HepG2 (cell line): Measurements from ENCODE around the gene AADACL4. TPM values are rescaled to one million over a fixed set of nuclear protein-coding genes. Genes with fewer than 3 reads are reported as not detected.

ENCODE experiments used
- ATAC-seq: fragments of 200-7000 bp; cut with Tn5 transposase; 3 replicates; pipeline ENCODE4 v1.9.1; 2020; ENCODE audit warnings: mild to moderate bottlenecking, moderate library complexity
- BruUV-seq: library from RNA; stranded (reverse); fragments of 400-500 nt; replicated peaks from 2 replicates; lab custom pipeline; 2021; lab: Mats Ljungman, UMichigan
- CTCF ChIA-PET: fragments of 300-600 bp; formaldehyde crosslinking; extraction: SDS; loops from one replicate; lab custom pipeline; 2021; ENCODE audit warnings: low total read pairs, inconsistent platforms, low intra/inter-chr PET ratio; lab: Yijun Ruan, JAX
- POLR2A ChIA-PET: fragments of 350-600 bp; sonication (Branson Sonifier 250); formaldehyde crosslinking; loops from one replicate; lab custom pipeline; 2020; ENCODE audit warnings: antibody characterized with exemption, inconsistent platforms; lab: Yijun Ruan, JAX
- DNase-seq: peaks from one replicate; pipeline ENCODE4 v3.0.0-alpha.2; 2015; ENCODE audit warnings: low spot score
- FAIRE-seq: peaks from 3 replicates; lab custom pipeline; 2011; peaks lifted over from hg19 to GRCh38; lab: Jason Lieb, UNC
- H2AFZ ChIP-seq: one replicate; pipeline ENCODE4 v1.6.1; 2011; ENCODE audit warnings: low read length, inconsistent platforms
- H3K27ac ChIP-seq: fragments of 300-600 bp; 3 replicates; pipeline ENCODE4 v1.8.0; 2011; ENCODE audit warnings: mixed run types, mild to moderate bottlenecking, mixed read lengths, low read length, inconsistent platforms; ENCODE audit not compliant: insufficient read depth; ENCODE audit errors: extremely low read length
- H3K27me3 ChIP-seq, 2 experiments: fragments of 200-600 bp in 1 of 2; 2 replicates in 1 of 2; 3 replicates in 1 of 2; pipeline versions ENCODE4 v1.6.0 to v1.8.0; 2011; ENCODE audit warnings: low read length in 2 of 2, mild to moderate bottlenecking in 2 of 2, moderate library complexity in 2 of 2, inconsistent platforms in 1 of 2; ENCODE audit not compliant: insufficient read depth in 2 of 2, control insufficient read depth in 1 of 2
- H3K36me3 ChIP-seq, 2 experiments: fragments of 200-600 bp in 1 of 2; replicated peaks in 1 of 2; 2 replicates in 1 of 2; 3 replicates in 1 of 2; pipeline versions ENCODE4 v1.5.1 to v1.8.0; 2011; ENCODE audit warnings: low read length in 2 of 2, inconsistent platforms in 1 of 2; ENCODE audit not compliant: insufficient read depth in 2 of 2, control insufficient read depth in 1 of 2
- H3K4me1 ChIP-seq: 2 replicates; pipeline ENCODE4 v1.5.1; 2012; ENCODE audit warnings: low read length, inconsistent platforms; ENCODE audit not compliant: insufficient read depth
- H3K4me2 ChIP-seq: 2 replicates; pipeline ENCODE4 v1.6.0; 2011; ENCODE audit warnings: low read depth, low read length, inconsistent platforms
- H3K4me3 ChIP-seq, 3 experiments: fragments of 200-600 bp in 1 of 3; sonication (generic), shearing (Covaris generic) in 1 of 3; replicated peaks in 1 of 3; 2 replicates each; pipeline ENCODE4 v1.5.1; 2011 to 2016; ENCODE audit warnings: low read length in 3 of 3, inconsistent platforms in 2 of 3, low read depth in 2 of 3, mild to moderate bottlenecking in 2 of 3, control low read depth in 1 of 3, mixed read lengths in 1 of 3; ENCODE audit not compliant: insufficient read depth in 1 of 3
- H3K79me2 ChIP-seq: one replicate; pipeline ENCODE4 v1.6.1; 2011; ENCODE audit warnings: low read length, inconsistent platforms; ENCODE audit not compliant: insufficient read depth
- H3K9ac ChIP-seq: 2 replicates; pipeline ENCODE4 v1.6.0; 2011; ENCODE audit warnings: mild to moderate bottlenecking, low read depth, low read length, inconsistent platforms; ENCODE audit not compliant: insufficient read depth
- H3K9me3 ChIP-seq: 2 replicates; pipeline ENCODE4 v1.5.1; 2012; ENCODE audit warnings: mild to moderate bottlenecking, low read length
- H4K20me1 ChIP-seq: 2 replicates; pipeline ENCODE4 v1.6.0; 2011; ENCODE audit warnings: inconsistent platforms, mild to moderate bottlenecking, low read length, moderate library complexity; ENCODE audit not compliant: insufficient read depth
- ADNP ChIP-seq: sonication (generic); formaldehyde crosslinking; IDR thresholded peaks from 2 replicates; pipeline ENCODE4 v1.4.0; 2020; ENCODE audit warnings: missing genetic modification reagents
- AGO1 ChIP-seq: fragments of 200-400 bp; formaldehyde crosslinking; IDR thresholded peaks from 2 replicates; pipeline ENCODE4 v1.6.1; 2017; ENCODE audit warnings: mild to moderate bottlenecking, low read depth, low read length, moderate library complexity; ENCODE audit not compliant: poor library complexity, severe bottlenecking
- ATF4 ChIP-seq, 2 experiments: fragments of 450-650 bp in 1 of 2; sonication (generic) in 1 of 2; formaldehyde crosslinking; IDR thresholded peaks; 2 replicates each; pipeline versions ENCODE4 v1.5.0 to v1.8.0; 2020 to 2022; ENCODE audit warnings: mild to moderate bottlenecking in 1 of 2, missing genetic modification reagents in 1 of 2
- ATF5 ChIP-seq: sonication (generic); formaldehyde crosslinking; IDR thresholded peaks from 2 replicates; pipeline ENCODE4 v1.4.0; 2020; ENCODE audit warnings: mild to moderate bottlenecking, low read depth, missing genetic modification reagents
- HNF4A ChIP-seq: sonication (generic); formaldehyde crosslinking; IDR thresholded peaks from 2 replicates; pipeline ENCODE4 v1.4.0; 2020; ENCODE audit warnings: missing genetic modification reagents
- IRF1 ChIP-seq: sonication (generic); formaldehyde crosslinking; IDR thresholded peaks from 2 replicates; pipeline ENCODE4 v1.4.0; 2020; ENCODE audit warnings: low read depth, mild to moderate bottlenecking, missing genetic modification reagents
- KDM6A ChIP-seq: IDR thresholded peaks from 2 replicates; pipeline ENCODE4 v1.6.1; 2016; ENCODE audit warnings: low read depth
- NPAS2 ChIP-seq: sonication (generic); formaldehyde crosslinking; IDR thresholded peaks from 2 replicates; pipeline ENCODE4 v1.8.0; 2022; ENCODE audit warnings: mild to moderate bottlenecking, missing genetic modification reagents, borderline replicate concordance
- PAF1 ChIP-seq: IDR thresholded peaks from 2 replicates; pipeline ENCODE4 v1.6.1; 2016; ENCODE audit warnings: missing genetic modification reagents, missing compliant biosample characterization
- SAP130 ChIP-seq: IDR thresholded peaks from 2 replicates; pipeline ENCODE4 v1.6.1; 2016; ENCODE audit warnings: low read depth
- SRY ChIP-seq: sonication (generic); formaldehyde crosslinking; IDR thresholded peaks from 2 replicates; pipeline ENCODE4 v1.8.0; 2022; ENCODE audit warnings: mild to moderate bottlenecking, missing genetic modification reagents
- TMF1 ChIP-seq: sonication (generic); formaldehyde crosslinking; IDR thresholded peaks from 2 replicates; pipeline ENCODE4 v1.8.1; 2022; ENCODE audit warnings: low read depth, missing genetic modification reagents
- ZBTB37 ChIP-seq: sonication (generic); formaldehyde crosslinking; IDR thresholded peaks from 2 replicates; pipeline ENCODE4 v1.4.0; 2020; ENCODE audit warnings: mild to moderate bottlenecking, missing genetic modification reagents
- ZFYVE20 ChIP-seq: sonication (generic); formaldehyde crosslinking; IDR thresholded peaks from 2 replicates; pipeline ENCODE4 v1.8.0; 2023; ENCODE audit warnings: low read depth, mild to moderate bottlenecking, moderate library complexity, missing genetic modification reagents, borderline replicate concordance
- ZNF263 ChIP-seq: sonication (generic); formaldehyde crosslinking; IDR thresholded peaks from 2 replicates; pipeline ENCODE4 v1.4.0; 2020; ENCODE audit warnings: missing genetic modification reagents
- ZNF281 ChIP-seq: sonication (generic); formaldehyde crosslinking; IDR thresholded peaks from 2 replicates; pipeline ENCODE4 v1.4.0; 2020; ENCODE audit warnings: missing genetic modification reagents, borderline replicate concordance
- ZZZ3 ChIP-seq: sonication (generic); formaldehyde crosslinking; IDR thresholded peaks from 2 replicates; pipeline ENCODE4 v1.4.0; 2020; ENCODE audit warnings: missing genetic modification reagents, mild to moderate bottlenecking, borderline replicate concordance
- WGBS: methylation state at CpG from one replicate; pipeline ENCODE4 v1.1.6; 2017; ENCODE audit warnings: low lambda C conversion rate; 5-methylcytosine and 5-hydroxymethylcytosine counted together
- in situ Hi-C: cut with HindIII; loops from 2 replicates; pipeline ENCODE4 v1.10.0; 2017; ENCODE audit warnings: low pct_unique_long_range_greater_than_20kb; ENCODE audit not compliant: extremely low pct_ligation_motif_present
- intact Hi-C: fragments of 100-400 bp; cut with micrococcal nuclease; formaldehyde crosslinking; loops from one replicate; pipeline ENCODE4 v1.10.0; 2022; ENCODE audit not compliant: unreplicated experiment
- polyA plus RNA-seq, 8 experiments: library from polyadenylated mRNA; depleted of rRNA in 3 of 8; stranded (reverse) in 7 of 8; unstranded in 1 of 8; fragments of >200 nt; fragmentation: Illumina TruSeq in 4 of 8; extraction: Trizol in 4 of 8; gene quantifications; 2 replicates each; pipeline versions ENCODE4 v1.2.1 to v1.2.3, GENCODE V29; 2011 to 2016; ENCODE audit warnings: low read depth in 4 of 8, missing spikeins in 1 of 8, mixed read lengths in 1 of 8; ENCODE audit not compliant: insufficient read depth in 1 of 8
- total RNA-seq, 5 experiments: library from RNA; depleted of rRNA; stranded (reverse); fragments of >200 nt; fragmentation: Illumina TruSeq; extraction: Trizol; gene quantifications; 2 replicates each; pipeline ENCODE4 v1.2.3, GENCODE V29; 2016; ENCODE audit warnings: low read depth in 1 of 5

AADACL4 gene
- total and polyA plus RNA-seq, 2 of the 13 experiments (the other 11 are each of a cell fraction or from before 2014, with no cell fraction given) = not detected

GRCh38 chr1:12608311-12608957 lies 35.5 kb upstream of the AADACL4 start:
- Histone ChIP-seq H3K4me2 (peak overlapping the region; percentile 38), H3K9ac (no peak overlapping the region), H3K4me3 (no peak overlapping the region), H3K27me3 (no peaks in the 10 kb centered on the region), H2AFZ (no peak overlapping the region), H3K4me1 (peaks cover 94% of the 10 kb centered on the region), H3K36me3 (peaks cover 13 to 52% of the 10 kb centered on the region in 2 experiments), H3K27ac (peak overlapping the region; percentile 43), H4K20me1 (peaks cover 84% of the 10 kb centered on the region), H3K9me3 (no peaks in the 10 kb centered on the region), H3K79me2 (peaks cover 70% of the 10 kb centered on the region)
- intact Hi-C loops (no loop called here), in situ Hi-C loops (no loop called here)
- ChIA-PET POLR2A (interaction anchor here (17.4 kb wide), 1 partner anchor 9 kb away, joined by 357 read pairs; the partner anchor contains the start of gene DHRS3), CTCF (no interaction called here)
- FAIRE-seq (peak; percentile 67), DNase-seq (peak; percentile 80), ATAC-seq (peak; percentile 65)
- WGBS = 30% methylated on average over 3 of the region's 5 CpGs
- no TSS peak for BruUV-seq
- peak; percentile 66 for TF ChIP-seq KDM6A
- TF ChIP-seq ZBTB37 (CRISPR knock-in tag) = no peak
- no peak for TF ChIP-seq ZNF263 (CRISPR knock-in tag)
- TF ChIP-seq ZFYVE20 (CRISPR knock-in tag) = no peak
- TF ChIP-seq ADNP (CRISPR knock-in tag) = no peak
- no peak for TF ChIP-seq ZZZ3 (CRISPR knock-in tag)
- peak; percentile 57 for TF ChIP-seq PAF1
- TF ChIP-seq HNF4A (CRISPR knock-in tag) = peak; percentile 84
- TF ChIP-seq ZNF281 (CRISPR knock-in tag) = peak; percentile 83; the same call in 1 of the 2 replicates
- TF ChIP-seq TMF1 = no peak
- no peak for TF ChIP-seq ATF5 (CRISPR knock-in tag)
- TF ChIP-seq SAP130 (CRISPR knock-in tag) = peak; percentile 73
- no peak for TF ChIP-seq NPAS2 (CRISPR knock-in tag)
- no peak for TF ChIP-seq IRF1
- peak; percentile 84; the same call in 1 of the 2 replicates for TF ChIP-seq SRY
- TF ChIP-seq ATF4 (CRISPR knock-in tag; IDR thresholded peaks at IDR 0.05) = no peak
- TF ChIP-seq AGO1 = no peak
